ENCODE measurements around the gene NTM.

NTM gene

DNA sequence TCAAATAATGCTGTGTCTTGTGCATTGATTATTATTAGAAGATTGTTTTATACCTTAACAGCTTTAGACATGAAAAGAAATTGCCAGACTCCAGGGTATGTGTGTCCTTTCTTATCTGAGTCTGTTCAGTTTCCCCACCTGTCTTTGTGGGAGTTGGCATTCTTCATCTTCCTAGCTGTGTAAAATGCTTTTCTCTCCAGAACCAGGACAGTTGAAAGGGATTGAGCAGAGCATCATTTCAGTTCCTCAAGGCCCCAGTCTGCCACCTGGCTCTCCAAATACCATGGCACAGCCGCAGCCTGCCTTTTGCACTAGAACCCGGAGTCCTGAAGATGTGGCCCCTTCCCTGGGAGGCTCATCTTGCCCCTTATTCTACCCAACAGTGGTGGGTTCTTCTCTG is 851.9 kb downstream of the NTM start:
- no peak for DNase-seq (ENCODE audit: low spot score)

GRCh38 chr11:132226522-132226921 is 856.1 kb downstream of the NTM start:
- no peak for DNase-seq (ENCODE audit: low spot score)

DNA sequence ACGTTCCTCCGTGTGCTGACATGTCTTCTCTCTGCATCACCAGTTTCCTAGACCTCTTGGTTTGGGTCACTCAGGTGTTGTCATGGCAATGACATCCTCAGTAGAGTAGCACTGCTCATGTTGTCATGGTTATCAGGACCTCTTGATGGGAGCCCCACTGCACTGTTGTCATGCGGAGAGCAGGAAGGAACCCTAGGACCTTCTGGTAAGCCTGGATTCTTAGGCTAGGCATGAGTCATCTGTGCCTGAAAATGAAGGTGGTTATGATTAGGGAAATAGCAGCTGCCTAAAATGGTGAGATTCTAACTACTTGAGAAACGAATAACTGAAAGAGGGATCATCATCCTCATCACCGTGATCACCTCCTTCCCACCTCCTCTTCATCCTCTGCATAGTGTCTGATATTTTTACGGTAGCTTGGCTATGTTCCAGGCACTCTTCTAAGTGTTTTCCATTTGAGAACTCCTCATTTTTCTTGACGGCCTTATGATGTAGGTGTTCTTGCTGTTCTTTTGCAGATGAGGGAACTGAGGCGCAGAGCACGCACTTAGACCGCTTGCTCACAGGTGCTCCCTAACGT is 858.4 kb downstream of the NTM start:
- DNase-seq (ENCODE audit: low spot score): no peak

DNA sequence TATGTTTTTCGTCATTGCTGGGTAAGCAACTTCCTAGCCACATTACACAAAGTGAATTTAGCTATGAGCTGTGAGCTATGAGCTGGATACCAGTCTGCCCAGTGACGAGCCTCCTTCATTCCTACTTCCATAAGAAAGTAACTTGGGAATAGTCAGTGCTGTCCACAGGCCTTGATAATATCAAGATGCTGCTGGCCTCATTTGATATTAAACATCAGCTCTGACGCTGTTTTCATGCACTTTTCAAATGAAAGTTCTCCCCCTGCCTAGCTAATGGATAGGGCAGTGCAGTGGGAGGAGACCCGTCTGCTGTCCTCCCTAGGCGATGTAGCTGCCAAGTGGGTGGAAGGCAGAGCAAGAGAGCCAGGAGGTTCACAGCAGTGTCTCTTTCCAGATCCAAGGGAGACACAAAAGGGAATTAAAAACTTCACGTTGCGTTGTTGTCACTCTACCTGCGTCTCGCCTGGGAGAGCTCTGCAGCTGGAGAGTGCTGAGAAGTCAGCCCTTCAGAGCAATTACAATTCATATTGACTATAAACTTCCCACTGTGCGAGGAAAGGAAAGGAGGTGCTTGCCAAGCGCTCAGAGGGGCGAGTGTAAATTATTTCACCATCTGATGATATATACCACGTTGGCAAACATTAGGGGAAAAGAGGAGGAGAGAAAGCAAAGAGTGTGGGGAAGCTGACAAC is 861.4 kb downstream of the NTM start:
- no peak for DNase-seq (ENCODE audit: low spot score)

- peak; percentile 13 for DNase-seq (ENCODE audit: low spot score)
Observed at GRCh38 chr11:132234878-132235277, 864.5 kb downstream of the NTM start.

- no peak for DNase-seq (ENCODE audit: low spot score)
Observed at GRCh38 chr11:132237781-132238180, 867.4 kb downstream of the NTM start.

DNA sequence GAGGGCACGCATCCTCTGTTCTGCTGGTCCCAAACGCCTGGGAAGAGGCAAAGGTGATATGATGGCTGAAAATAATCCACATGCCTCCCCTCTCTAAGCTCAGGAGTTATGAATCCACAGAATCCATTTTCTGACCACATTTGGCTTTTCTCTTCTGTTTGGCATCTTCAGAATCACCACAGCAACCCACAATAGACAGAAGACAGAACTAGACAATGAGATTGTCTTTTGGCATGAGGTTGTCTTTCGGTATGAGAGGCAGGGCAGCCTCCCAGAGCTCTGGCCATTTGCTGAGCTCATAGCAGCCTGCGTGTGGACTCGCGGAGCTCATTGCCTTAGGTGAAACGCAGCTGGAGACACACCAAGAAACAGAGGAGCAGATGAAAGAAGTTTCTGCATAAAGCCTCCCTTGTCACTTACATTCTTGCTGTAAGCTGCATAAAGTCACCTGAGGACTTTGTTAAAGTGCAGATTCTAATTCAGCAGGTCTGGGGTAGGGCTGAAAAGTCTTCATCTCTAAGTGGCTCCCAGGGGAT is 868.0 kb downstream of the NTM start:
- no peak for DNase-seq (ENCODE audit: low spot score)

DNA sequence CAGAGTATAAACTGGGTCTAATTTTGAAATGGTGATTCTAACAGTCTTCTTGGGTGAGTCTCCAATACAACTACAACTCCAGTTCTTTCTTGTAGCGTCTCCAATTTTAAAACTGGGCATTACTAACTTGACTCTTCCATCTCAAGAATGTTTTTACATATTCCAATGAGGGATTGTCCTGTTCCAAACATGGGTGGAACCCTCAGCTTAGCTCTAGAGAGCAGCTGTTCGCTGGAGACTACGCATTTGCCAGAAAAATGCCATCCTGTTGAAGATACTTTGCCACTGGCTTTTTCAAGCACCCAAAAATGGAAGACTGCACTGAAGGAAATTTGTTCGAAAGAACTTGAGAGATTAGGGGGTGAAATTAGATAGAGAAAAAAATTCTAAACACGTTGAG is 870.0 kb downstream of the NTM start:
- no peak for DNase-seq (ENCODE audit: low spot score)

- no peak for DNase-seq (ENCODE audit: low spot score)
Observed at GRCh38 chr11:132242632-132243031, 872.2 kb downstream of the NTM start.

DNA sequence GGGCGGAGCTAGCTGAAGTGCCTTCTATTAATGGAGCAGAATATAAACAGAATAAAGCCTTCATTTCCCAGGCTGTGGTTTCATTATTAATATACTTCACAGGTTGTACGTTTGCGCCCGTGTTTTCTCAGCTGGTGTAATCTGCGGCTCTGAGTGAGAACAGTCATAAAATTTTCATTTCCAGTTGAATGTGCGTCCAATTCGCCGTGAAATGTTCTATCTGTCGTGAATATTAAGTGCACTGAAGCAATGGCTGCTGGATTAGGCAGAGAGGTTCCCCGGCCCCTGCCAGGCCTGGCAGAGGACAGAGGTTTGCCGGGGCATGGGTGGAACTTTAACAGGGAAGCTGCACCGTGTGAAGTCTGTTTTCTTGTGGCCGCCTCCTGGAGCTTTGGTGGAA is 874.4 kb downstream of the NTM start:
- no peak for DNase-seq (ENCODE audit: low spot score)

GRCh38 chr11:132245403-132246385 is 875.3 kb downstream of the NTM start:
- DNase-seq (ENCODE audit: low spot score): no peak

DNA sequence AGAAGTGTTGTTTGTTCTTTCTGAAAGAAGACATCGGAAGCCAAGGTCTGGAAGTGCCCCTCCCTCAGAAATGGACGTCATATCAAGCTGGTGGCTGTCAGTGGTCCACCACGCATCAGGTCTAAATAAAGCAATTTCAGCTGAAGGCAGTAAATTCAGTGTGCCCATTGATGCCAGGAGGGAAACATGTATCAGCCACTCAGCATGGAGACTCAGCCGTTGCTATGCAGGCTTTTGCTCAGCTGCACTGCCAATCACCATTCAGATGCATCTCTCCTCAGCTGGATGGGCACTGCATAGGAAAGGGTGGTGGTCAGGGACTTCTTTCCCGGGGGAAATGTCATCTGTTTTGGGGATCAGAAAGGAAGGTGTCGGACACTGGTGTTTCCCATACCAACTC is 878.2 kb downstream of the NTM start:
- no peak for DNase-seq (ENCODE audit: low spot score)

- no peak for DNase-seq (ENCODE audit: low spot score)
Observed at GRCh38 chr11:132249256-132249655, 878.8 kb downstream of the NTM start.

GRCh38 chr11:132251061-132251460 is 880.6 kb downstream of the NTM start:
- no peak for DNase-seq (ENCODE audit: low spot score)

GRCh38 chr11:132253469-132254264 is 883.3 kb downstream of the NTM start:
- no peak for DNase-seq (ENCODE audit: low spot score)

GRCh38 chr11:132254906-132255305 is 884.5 kb downstream of the NTM start:
- DNase-seq (ENCODE audit: low spot score): no peak

DNA sequence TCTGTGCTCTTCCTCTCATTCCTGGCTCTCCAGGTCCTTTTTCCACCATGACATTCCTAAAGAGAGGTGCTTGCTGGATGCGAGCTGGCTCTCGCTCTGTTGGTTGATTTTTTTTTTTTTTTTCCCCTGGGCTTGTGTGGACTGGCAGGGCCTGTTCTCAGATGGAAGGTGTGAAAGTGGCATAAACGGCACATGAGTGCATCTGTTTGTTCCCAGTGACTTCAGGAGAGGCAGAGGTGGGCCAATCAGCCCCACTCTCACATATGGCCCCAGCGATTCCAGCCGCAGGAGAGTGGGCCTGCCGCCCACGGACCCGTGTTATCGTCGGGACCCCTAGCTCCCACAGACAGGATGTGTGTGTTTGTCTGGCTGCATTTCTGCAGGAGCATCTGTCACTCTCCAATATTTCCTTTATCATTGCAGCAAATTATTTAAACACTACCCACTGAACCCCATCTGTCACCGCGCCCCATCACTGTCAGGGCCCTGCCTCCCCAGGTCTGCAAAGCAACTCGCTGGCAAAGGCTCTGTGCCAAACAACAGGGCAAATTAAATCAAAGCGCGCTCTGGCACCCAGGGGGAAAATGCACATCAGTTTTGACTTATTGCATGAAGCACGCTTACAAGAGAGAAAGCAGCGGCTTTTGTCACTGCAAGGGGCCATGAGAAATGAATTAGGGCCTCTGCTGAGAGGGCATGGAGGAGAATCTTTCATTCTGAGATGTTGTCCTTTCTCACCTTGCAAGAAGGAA is 886.3 kb downstream of the NTM start:
- DNase-seq (ENCODE audit: low spot score): no peak

DNA sequence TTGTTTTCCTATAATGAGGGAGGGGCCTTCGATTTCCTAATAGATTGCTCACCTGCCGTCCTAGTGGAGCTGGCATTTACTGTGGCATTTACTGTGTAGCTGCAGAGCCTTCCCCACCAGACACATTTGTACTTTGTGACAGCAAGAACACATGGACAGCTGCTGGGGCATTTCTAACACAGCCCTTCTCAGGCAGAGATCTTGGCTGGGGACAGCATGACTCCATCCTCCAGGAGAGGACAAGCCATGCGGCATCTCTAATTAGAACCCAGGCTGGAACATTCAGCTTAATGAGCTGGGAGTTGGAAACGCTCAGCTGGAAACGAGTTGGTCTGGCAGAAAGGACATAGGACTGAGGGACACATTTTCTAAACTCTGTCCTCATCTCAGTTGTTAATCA is 887.5 kb downstream of the NTM start:
- DNase-seq (ENCODE audit: low spot score): no peak

- no peak for DNase-seq (ENCODE audit: low spot score)
Observed at GRCh38 chr11:132258875-132259274, 888.5 kb downstream of the NTM start.

DNA sequence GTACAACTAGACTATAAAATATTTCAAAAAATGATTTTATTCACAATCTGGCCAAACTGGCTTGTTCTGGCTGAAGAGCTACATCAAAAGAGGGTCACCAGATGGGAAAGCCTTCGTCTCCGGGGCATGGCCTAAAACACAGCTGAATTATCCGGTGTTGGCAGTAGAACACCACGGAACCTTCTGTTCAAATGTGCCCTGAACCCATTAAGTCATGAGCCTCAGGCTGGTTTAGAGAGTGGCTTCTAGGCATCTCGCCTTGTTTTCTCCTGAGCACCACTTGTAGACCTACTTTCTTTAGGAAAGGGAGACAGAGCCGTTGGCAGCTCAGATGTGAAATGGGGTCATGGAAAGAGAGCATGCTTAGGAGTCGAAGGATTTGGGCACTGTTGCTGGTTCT is 890.2 kb downstream of the NTM start:
- DNase-seq (ENCODE audit: low spot score): no peak

DNA sequence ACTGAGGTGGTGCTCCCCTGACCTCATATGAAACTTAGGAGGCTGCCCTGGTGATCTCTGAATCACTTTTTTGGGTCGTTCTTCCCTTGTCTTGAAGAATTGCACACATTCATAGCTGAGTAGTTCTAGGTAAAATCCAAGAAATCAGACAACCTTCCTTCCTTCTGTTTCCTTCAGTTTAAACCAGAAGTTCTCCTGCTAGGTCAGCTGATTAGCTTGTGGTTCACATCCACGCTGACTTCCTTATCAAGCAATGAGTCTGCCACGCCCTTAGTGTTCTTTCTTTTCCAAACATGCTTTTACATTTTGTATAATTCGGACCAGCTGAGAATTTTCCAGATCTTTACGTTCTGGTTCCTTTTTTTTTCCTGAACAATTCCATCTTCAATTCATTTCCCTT is 892.8 kb downstream of the NTM start:
- DNase-seq (ENCODE audit: low spot score): no peak
